Body of pancreas (tissue), 4 donors: Measurements from ENCODE around the gene ZNF423.

Experiments used
- CTCF ChIP-seq, 7 experiments: fragments of 450-650 bp in 4 of 7; fragments of 200-600 bp in 3 of 7; sonication (generic) in 3 of 7; IDR thresholded peaks; one replicate each; pipeline ENCODE4 v1.5.1; 2016 to 2019; ENCODE audit warnings: antibody characterized with exemption in 7 of 7
- POLR2A ChIP-seq, 3 donors: fragments of 450-650 bp; IDR thresholded peaks; one replicate each; pipeline ENCODE4 v1.6.1; 2016; ENCODE audit warnings: antibody characterized with exemption in 3 of 3, mild to moderate bottlenecking in 2 of 3

DNA sequence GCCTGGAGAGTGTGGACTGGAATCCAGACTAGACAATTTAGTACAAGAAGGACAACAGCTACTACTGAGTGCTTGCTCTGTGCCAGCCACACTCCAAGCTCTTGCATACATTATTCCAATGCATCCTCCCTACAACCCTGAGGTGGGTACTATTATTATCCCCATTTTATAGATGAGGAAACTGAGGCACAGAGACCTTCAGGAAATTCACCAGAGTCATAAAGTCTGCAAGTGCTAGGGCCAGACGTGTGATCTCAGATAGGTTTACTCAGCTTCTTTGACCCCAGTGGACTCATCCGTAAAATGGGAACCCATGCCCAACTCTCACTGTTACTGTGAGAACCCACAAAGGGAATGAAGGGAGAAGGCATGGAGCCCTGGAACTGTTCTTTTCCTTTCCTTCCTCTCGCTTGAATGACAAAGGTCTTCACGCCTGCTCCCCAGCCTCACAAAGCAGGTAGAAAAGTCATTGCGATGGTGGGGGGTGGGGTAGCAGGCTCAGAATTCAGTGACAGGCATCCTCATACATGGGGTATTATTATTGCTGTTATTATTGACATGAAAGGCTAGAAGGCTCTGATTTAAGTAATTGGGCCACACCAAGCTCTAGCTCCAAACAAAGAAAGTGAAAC is 160.0 kb downstream of the ZNF423 start:
- TF ChIP-seq CTCF (IDR thresholded peaks at IDR 0.05) = no peak
- no peak for TF ChIP-seq POLR2A (IDR thresholded peaks at IDR 0.05)
